NCI-H2107 treated with DMSO at 0.1 percent for 48 hours (cell line): Measurements from ENCODE around the gene PPIE.

ENCODE experiments used
- DNase-seq: peaks from one replicate; lab custom pipeline; 2025; ENCODE audit not compliant: unreplicated experiment; lab: John Stamatoyannopoulos, UW

The PPIE gene

DNA sequence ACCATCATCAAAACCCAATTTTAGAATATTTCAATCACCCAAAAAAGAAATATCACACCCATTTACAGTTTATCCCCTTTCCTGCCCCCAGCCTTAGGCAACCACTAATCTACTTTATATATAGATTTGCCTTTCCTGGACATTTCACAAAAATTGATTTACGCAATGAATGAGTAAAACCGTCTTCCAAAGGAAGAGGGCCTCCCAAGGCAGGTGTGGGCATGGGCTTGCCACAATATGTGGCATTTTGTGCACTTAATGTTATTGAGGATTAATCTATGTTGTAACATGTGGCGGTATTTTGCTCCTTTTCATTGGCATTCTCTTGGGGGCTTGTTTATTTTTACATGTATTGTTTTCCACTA lies 61.8 kb downstream of the PPIE start:
- no peak for DNase-seq

DNA sequence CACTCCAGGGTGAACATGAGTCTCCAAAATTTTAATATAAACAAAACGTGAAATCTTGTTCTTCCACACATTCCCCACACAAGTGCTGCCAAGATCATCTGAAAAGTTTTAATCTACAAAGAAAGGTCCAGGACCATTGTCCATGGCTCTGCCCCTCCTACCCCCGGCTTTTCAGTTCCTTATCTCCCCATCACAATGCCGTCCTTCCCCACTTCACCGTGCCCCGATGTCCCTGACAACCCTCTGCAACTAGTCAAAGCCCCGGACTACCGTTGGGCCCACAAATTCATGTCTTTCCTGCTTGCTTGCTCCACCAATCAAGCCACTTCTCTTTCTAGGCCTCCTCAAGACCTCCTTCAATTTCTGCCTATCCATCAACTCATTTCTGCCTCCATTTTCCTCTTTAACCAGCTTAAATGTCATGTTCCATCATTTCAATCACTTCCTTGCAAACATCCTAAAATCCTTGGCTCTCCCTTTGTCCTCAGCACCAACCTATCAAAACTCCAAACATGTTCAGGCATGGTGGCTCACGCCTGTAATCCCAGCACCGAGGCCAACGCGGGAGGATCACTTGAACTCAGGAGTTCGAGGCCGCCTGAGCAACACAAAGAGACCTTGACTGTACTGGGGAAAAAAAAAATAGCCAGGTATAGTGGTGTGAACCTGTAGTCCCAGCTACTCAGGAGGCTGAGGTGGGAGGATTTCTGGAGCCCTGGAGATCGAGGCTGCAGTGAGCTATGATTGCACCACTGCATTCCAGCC lies 64.0 kb downstream of the PPIE start:
- no peak for DNase-seq

DNA sequence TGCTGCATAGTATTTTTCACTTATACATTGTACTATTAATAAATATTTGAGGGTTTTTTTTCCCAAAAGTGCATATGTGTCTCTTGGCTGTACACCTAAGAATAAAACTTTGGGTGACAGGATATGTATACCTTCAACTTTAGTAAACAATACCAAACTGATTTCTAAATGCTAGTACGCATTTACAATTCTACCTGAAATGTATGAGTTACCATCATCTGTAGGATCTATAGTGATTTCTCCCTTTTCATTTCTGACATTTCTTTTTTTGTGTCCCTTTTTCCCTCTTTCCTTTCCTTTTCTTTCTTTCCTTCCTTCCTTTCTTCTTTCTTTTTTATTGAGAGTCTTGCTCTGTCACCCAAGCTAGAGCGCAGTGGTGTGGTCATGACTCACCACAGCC lies 66.7 kb downstream of the PPIE start:
- no peak for DNase-seq

DNA sequence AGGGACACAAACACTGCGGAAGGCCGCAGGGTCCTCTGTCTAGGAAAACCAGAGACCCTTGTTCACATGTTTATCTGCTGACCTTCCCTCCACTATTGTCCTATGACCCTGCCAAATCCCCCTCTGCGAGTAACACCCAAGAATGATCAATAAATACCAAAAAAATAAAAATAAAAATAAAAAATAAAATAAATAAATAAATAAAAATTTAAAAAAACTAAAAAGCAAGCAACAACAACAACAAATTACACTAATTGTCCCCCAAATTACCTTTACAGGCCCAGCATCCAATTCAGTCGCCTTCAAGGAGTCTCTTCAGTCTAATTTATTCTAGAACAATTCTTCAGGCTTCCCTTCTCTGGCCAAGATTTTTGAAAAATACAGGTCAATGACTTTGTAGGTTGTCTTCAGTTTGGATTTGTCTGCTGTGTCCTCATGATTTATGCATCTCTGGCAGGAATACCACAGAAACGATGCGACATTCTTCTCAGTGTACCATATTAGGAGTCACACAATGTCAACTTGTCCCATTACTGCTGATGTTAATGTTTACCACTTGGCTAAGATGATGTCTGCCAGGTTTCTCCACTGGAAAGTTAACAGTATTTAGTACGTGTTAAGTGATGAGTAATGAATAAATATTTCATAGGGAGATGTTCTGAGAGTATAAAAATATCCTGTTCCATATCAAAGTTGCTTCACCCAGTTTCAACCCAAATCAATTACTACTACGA lies 70.3 kb downstream of the PPIE start:
- DNase-seq = no peak

DNA sequence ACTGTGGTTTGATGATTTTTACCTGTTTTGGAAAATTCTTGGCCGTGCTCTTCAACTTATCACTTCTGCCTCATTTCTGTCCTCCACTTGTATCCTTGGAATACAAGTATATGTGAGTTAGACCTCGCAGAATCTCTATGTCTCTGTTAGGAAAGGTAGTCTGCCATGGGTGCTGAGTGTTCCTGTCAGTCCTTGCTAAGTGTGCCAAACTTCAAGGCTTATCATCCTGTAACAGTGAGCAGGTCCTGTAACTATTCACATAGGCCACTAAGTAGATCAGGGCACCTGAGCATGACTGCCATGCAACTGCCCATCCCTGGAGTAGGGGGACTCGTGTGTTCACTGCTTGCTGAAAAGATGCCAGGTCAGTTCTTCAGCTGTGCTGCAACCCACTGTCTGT lies 74.2 kb downstream of the PPIE start:
- no peak for DNase-seq
